Esophagus squamous epithelium (tissue), 4 donors: ENCODE results near the gene STXBP3.

Experiments used
- POLR2A ChIP-seq, 4 donors: fragments of 450-650 bp; IDR thresholded peaks; one replicate each; pipeline ENCODE4 v1.6.1; 2017; ENCODE audit warnings: antibody characterized with exemption in 4 of 4, mild to moderate bottlenecking in 4 of 4, moderate library complexity in 3 of 4
- TF ChIP-seq, protein P1 (sequence below), 6 experiments: fragments of 450-650 bp in 4 of 6; fragments of 200-600 bp in 2 of 6; sonication (generic) in 2 of 6; IDR thresholded peaks; one replicate each; pipeline ENCODE4 v1.5.1; 2016 to 2019; ENCODE audit warnings: antibody characterized with exemption in 6 of 6, mild to moderate bottlenecking in 4 of 6, moderate library complexity in 4 of 6

DNA sequence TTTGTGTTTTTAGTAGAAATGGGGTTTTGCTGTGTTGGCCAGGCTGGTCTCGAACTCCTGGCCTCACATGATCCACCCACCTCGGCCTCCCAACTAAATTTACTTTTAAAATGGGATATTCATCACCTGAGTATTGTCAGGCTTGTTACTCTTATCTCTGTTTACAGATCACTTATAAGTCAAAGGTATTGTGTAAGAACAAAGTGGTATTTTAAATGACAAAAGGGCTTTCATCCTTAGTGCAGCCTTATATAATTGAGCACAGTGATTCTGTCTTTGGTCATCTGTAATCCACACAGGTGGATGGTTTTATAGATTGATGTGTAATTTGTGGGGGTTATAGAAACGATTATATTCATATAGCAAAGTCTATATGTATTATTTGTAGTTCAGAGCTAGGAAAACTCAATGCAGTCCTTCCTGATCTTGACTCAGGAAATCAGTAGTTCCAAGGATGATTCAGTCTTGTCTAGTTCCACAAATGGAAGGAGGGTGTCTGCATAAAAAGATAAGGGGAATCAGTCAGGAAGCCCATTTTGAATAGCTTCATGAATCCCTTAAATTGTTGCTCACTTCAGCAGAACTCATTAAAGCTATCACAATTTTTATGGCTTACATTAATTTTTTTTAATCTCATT is 34.6 kb downstream of the STXBP3 start:
- TF ChIP-seq, protein P1, sequence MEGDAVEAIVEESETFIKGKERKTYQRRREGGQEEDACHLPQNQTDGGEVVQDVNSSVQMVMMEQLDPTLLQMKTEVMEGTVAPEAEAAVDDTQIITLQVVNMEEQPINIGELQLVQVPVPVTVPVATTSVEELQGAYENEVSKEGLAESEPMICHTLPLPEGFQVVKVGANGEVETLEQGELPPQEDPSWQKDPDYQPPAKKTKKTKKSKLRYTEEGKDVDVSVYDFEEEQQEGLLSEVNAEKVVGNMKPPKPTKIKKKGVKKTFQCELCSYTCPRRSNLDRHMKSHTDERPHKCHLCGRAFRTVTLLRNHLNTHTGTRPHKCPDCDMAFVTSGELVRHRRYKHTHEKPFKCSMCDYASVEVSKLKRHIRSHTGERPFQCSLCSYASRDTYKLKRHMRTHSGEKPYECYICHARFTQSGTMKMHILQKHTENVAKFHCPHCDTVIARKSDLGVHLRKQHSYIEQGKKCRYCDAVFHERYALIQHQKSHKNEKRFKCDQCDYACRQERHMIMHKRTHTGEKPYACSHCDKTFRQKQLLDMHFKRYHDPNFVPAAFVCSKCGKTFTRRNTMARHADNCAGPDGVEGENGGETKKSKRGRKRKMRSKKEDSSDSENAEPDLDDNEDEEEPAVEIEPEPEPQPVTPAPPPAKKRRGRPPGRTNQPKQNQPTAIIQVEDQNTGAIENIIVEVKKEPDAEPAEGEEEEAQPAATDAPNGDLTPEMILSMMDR (IDR thresholded peaks at IDR 0.05): no peak
- no peak for TF ChIP-seq POLR2A (IDR thresholded peaks at IDR 0.05)
